Activated CD4-positive, CD25-positive, alpha-beta regulatory T cell (primary cell): Measurements from ENCODE around the gene CBX2.

Experiments used
- DNase-seq, 4 experiments: peaks; one replicate each; lab custom pipeline; 2025; lab: John Stamatoyannopoulos, UW

The CBX2 gene

GRCh38 chr17:79786930-79787643 lies 9.1 kb downstream of the CBX2 start:
- no peak for DNase-seq

- DNase-seq: no peak
Observed at GRCh38 chr17:79788455-79788854, 10.5 kb downstream of the CBX2 start.

- no peak for DNase-seq
Observed at GRCh38 chr17:79788989-79789942, 11.3 kb downstream of the CBX2 start.

GRCh38 chr17:79789943-79790804 lies 12.2 kb downstream of the CBX2 start:
- no peak for DNase-seq

GRCh38 chr17:79790805-79791734 lies 13.1 kb downstream of the CBX2 start:
- no peak for DNase-seq

GRCh38 chr17:79791735-79792161 lies 13.8 kb downstream of the CBX2 start:
- no peak for DNase-seq

GRCh38 chr17:79792341-79792871 lies 14.5 kb downstream of the CBX2 start:
- DNase-seq: no peak

GRCh38 chr17:79792984-79793923 lies 15.3 kb downstream of the CBX2 start:
- no peak for DNase-seq

GRCh38 chr17:79793924-79794304 lies 16.0 kb downstream of the CBX2 start:
- no peak for DNase-seq

- DNase-seq: no peak
Observed at GRCh38 chr17:79794659-79795511, 16.9 kb downstream of the CBX2 start.

- no peak for DNase-seq
Observed at GRCh38 chr17:79795795-79796443, 18.0 kb downstream of the CBX2 start.

GRCh38 chr17:79796444-79796762 lies 18.5 kb downstream of the CBX2 start:
- no peak for DNase-seq

GRCh38 chr17:79796763-79797491 lies 19.0 kb downstream of the CBX2 start, which contains the start of gene CBX8:
Gene CBX8, minus strand, starts transcription at chr17:79797077. Its CDS starts 79 bp downstream, at chr17:79796998.
- DNase-seq: peak; percentile 96 to 99 (median 98)

GRCh38 chr17:79797492-79798298 lies 19.7 kb downstream of the CBX2 start:
- DNase-seq: no peak

- DNase-seq: no peak
Observed at GRCh38 chr17:79798299-79799173, 20.6 kb downstream of the CBX2 start.

GRCh38 chr17:79799174-79799537 lies 21.2 kb downstream of the CBX2 start:
- DNase-seq: no peak
